HG03442 (cell line): ENCODE data around the gene HOOK2.
"Not testable (repeated sequence)": the region's sequence is repeated elsewhere in the genome, so short reads cannot be mapped to it uniquely, and the experiment has no call there.

Experiments
- ATAC-seq: cut with Tn5 transposase; IDR thresholded peaks from one replicate; pipeline ENCODE4 v1.9.1; 2021; ENCODE audit warnings: mild to moderate bottlenecking, moderate library complexity; ENCODE audit not compliant: unreplicated experiment

The HOOK2 gene

GRCh38 chr19:12774588-12775555, at the start of gene HOOK2:
Gene HOOK2 (minus strand): TSS chr19:12775552. CDS start chr19:12775449, 103 bp downstream.
- ATAC-seq: peak; percentile 15

GRCh38 chr19:12821761-12822160, 46.4 kb upstream of the HOOK2 start:
- ATAC-seq: no peak

GRCh38 chr19:12817810-12818209, 42.5 kb upstream of the HOOK2 start:
- not testable (repeated sequence) for ATAC-seq

GRCh38 chr19:12817188-12817587, 41.8 kb upstream of the HOOK2 start:
- not testable (repeated sequence) for ATAC-seq

GRCh38 chr19:12815088-12815487, 39.7 kb upstream of the HOOK2 start:
- no peak for ATAC-seq

GRCh38 chr19:12806242-12807081, 31.1 kb upstream of the HOOK2 start, which contains the start of gene RNASEH2A:
Gene RNASEH2A (plus strand): TSS chr19:12806584. CDS start chr19:12806674, 90 bp downstream.
- ATAC-seq: peak; percentile 65

- ATAC-seq: no peak
These were observed 28.7 kb upstream of the HOOK2 start for GRCh38 chr19:12804051-12804450.

- no peak for ATAC-seq
These were observed 27.1 kb upstream of the HOOK2 start for GRCh38 chr19:12802267-12803106.

GRCh38 chr19:12801466-12802266, 26.3 kb upstream of the HOOK2 start, which contains the start of the genes PRDX2 and THSD8:
Gene PRDX2 (minus strand): TSS chr19:12801800. CDS start chr19:12801261, 539 bp downstream.
Gene THSD8 (plus strand): TSS chr19:12802069. CDS start chr19:12802072, 3 bp downstream.
- no peak for ATAC-seq

- no peak for ATAC-seq
These were observed 25.6 kb upstream of the HOOK2 start for GRCh38 chr19:12800923-12801465.

GRCh38 chr19:12800466-12800770, 25.1 kb upstream of the HOOK2 start:
- ATAC-seq: no peak

- no peak for ATAC-seq
These were observed 24.6 kb upstream of the HOOK2 start for GRCh38 chr19:12799742-12800465.

GRCh38 chr19:12797607-12798006, 22.3 kb upstream of the HOOK2 start:
- ATAC-seq: not testable (repeated sequence)

GRCh38 chr19:12797141-12797587, 21.8 kb upstream of the HOOK2 start:
- no peak for ATAC-seq

GRCh38 chr19:12796146-12797071, 21.1 kb upstream of the HOOK2 start:
- no peak for ATAC-seq

GRCh38 chr19:12794971-12795381, 19.6 kb upstream of the HOOK2 start:
- ATAC-seq: no peak

GRCh38 chr19:12794196-12794941, 19.0 kb upstream of the HOOK2 start:
- no peak for ATAC-seq
